ENCODE data around the gene EXOC4.

The EXOC4 gene

GRCh38 chr7:133395551-133395950, 142.7 kb downstream of the EXOC4 start:
- no peak overlapping the region for H3K9ac ChIP-seq (ENCODE audit: low read length in 5 of 5)
- H3K36me3 ChIP-seq (ENCODE audit: control insufficient read depth in 5 of 5, insufficient read depth in 5 of 5, low read length in 5 of 5) = no peaks in the 10 kb centered on the region
- H3K9me3 ChIP-seq (ENCODE audit: control insufficient read depth in 5 of 5, low read length in 5 of 5) = no peaks in the 10 kb centered on the region
- H3K4me3 ChIP-seq (ENCODE audit: low read depth in 1 of 5, low read length in 5 of 5) = no peak overlapping the region
- H3K27ac ChIP-seq (ENCODE audit: low read depth, low read length) = no peak overlapping the region
- no peaks in the 10 kb centered on the region for H3K4me1 ChIP-seq (ENCODE audit: control insufficient read depth in 5 of 5, insufficient read depth in 5 of 5, low read length in 5 of 5)
- H3K27me3 ChIP-seq (ENCODE audit: control insufficient read depth in 5 of 5, insufficient read depth in 4 of 5, low read length in 5 of 5) = no peaks in the 10 kb centered on the region

DNA sequence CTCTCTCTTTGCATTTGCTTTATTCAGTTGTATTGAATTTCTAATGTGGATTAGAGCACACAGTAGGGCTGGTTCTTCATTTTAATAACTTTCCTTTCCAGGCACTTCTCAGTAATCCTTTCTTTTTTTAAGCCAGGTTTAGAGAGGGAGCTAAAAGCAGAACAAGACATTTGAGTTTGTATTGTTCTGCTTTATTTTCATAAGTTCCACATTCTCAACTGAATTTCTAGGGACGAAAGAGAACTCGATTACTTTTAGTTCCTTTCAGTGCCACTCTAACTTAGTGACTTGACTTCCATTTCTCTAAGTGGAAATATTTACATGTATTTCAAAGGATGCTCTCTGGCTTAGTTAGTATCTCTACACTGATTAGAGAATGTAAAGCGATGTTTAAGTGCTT, 145.6 kb downstream of the EXOC4 start:
- Histone ChIP-seq H3K4me1 (ENCODE audit: control insufficient read depth in 5 of 5, insufficient read depth in 5 of 5, low read length in 5 of 5) (peaks cover 0 to 3% (median 0%) of the 10 kb centered on the region in 5 donors), H3K36me3 (ENCODE audit: control insufficient read depth in 5 of 5, insufficient read depth in 5 of 5, low read length in 5 of 5) (no peaks in the 10 kb centered on the region), H3K27me3 (ENCODE audit: control insufficient read depth in 5 of 5, insufficient read depth in 4 of 5, low read length in 5 of 5) (no peaks in the 10 kb centered on the region), H3K27ac (ENCODE audit: low read depth, low read length) (no peak overlapping the region), H3K9me3 (ENCODE audit: control insufficient read depth in 5 of 5, low read length in 5 of 5) (no peaks in the 10 kb centered on the region), H3K4me3 (ENCODE audit: low read depth in 1 of 5, low read length in 5 of 5) (no peak overlapping the region), H3K9ac (ENCODE audit: low read length in 5 of 5) (no peak overlapping the region)

DNA sequence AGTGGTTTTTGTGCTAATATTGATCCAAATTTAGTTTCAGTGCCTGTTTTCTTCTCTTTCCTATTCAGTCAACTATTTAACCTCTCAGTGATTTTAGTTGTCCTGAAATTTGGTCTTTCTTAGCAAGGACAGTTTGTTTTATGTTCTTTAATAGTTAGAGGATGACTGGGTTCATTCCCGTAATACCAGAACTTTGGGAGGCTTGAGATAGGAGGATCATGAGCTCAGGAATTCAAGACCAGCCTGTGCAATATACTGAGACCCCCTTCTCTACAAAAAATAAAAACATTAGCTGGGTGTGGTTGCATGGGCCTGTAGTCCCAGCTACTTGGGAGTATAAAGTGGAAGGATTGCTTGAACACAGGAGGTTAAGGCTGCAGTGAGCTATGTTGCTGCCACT, 148.3 kb downstream of the EXOC4 start:
- no peak overlapping the region for H3K27ac ChIP-seq (ENCODE audit: low read depth, low read length)
- H3K36me3 ChIP-seq (ENCODE audit: control insufficient read depth in 5 of 5, insufficient read depth in 5 of 5, low read length in 5 of 5) = no peaks in the 10 kb centered on the region

DNA sequence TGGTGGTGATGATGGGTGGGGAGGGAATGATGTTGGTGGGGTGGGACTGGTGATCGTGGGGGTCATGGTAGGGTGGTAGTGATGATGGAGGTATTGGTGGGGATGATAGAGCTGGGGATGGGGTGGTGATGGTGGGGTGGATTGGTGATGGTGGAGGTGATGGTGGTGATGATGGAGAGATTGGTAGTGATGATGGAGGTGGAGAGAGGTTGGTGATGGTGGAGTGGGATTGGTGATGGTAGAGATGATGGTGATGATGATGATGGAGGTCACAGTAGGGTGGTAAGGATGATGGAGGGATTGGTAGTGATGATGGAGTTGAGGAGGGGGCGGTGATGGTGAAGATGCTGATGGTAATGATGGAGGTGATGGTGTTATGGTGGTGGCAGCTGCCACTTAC, 155.3 kb downstream of the EXOC4 start:
- H3K9me3 ChIP-seq (ENCODE audit: control insufficient read depth in 5 of 5, low read length in 5 of 5) = no peaks in the 10 kb centered on the region
- H3K4me3 ChIP-seq (ENCODE audit: low read depth in 1 of 5, low read length in 5 of 5) = no peak overlapping the region
- H3K4me1 ChIP-seq (ENCODE audit: control insufficient read depth in 5 of 5, insufficient read depth in 5 of 5, low read length in 5 of 5) = peaks cover 0 to 10% (median 6%) of the 10 kb centered on the region in 5 donors
- H3K27ac ChIP-seq (ENCODE audit: low read depth, low read length) = no peak overlapping the region
- H3K27me3 ChIP-seq (ENCODE audit: control insufficient read depth in 5 of 5, insufficient read depth in 4 of 5, low read length in 5 of 5) = no peaks in the 10 kb centered on the region
- no peak overlapping the region for H3K9ac ChIP-seq (ENCODE audit: low read length in 5 of 5)
- H3K36me3 ChIP-seq (ENCODE audit: control insufficient read depth in 5 of 5, insufficient read depth in 5 of 5, low read length in 5 of 5) = peaks cover 0 to 3% (median 0%) of the 10 kb centered on the region in 5 donors

More for the DNA sequence above, 148.3 kb downstream of the EXOC4 start:
- Histone ChIP-seq H3K4me3 (ENCODE audit: low read depth in 1 of 5, low read length in 5 of 5) (no peak overlapping the region), H3K4me1 (ENCODE audit: control insufficient read depth in 5 of 5, insufficient read depth in 5 of 5, low read length in 5 of 5) (peaks cover 0 to 3% (median 0%) of the 10 kb centered on the region in 5 donors), H3K27me3 (ENCODE audit: control insufficient read depth in 5 of 5, insufficient read depth in 4 of 5, low read length in 5 of 5) (no peaks in the 10 kb centered on the region), H3K9me3 (ENCODE audit: control insufficient read depth in 5 of 5, low read length in 5 of 5) (no peaks in the 10 kb centered on the region), H3K9ac (ENCODE audit: low read length in 5 of 5) (no peak overlapping the region)

DNA sequence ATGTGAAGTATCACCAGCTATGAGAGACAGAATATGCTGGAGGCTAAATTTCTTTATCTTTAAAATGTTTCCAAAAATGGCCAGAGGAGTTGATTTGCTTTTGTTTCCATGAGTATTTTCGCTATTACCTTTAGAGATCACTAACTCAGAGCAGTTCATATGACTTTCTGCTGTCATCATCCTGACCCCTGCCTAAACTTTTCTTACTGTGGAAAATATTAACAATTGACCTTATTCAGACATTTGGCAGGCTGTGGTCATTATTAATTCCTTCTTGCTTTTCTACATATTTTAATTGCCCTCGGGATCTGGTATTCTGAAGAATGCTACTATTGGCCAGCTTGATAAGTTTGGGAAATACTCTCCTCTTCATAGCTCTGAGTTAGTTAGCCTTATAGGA, 156.5 kb downstream of the EXOC4 start:
- H3K9me3 ChIP-seq (ENCODE audit: control insufficient read depth in 5 of 5, low read length in 5 of 5) = no peaks in the 10 kb centered on the region
- no peak overlapping the region for H3K27ac ChIP-seq (ENCODE audit: low read depth, low read length)
- peaks cover 0 to 3% (median 0%) of the 10 kb centered on the region in 5 donors for H3K36me3 ChIP-seq (ENCODE audit: control insufficient read depth in 5 of 5, insufficient read depth in 5 of 5, low read length in 5 of 5)
- H3K27me3 ChIP-seq (ENCODE audit: control insufficient read depth in 5 of 5, insufficient read depth in 4 of 5, low read length in 5 of 5) = no peaks in the 10 kb centered on the region
- no peak overlapping the region for H3K9ac ChIP-seq (ENCODE audit: low read length in 5 of 5)
- H3K4me1 ChIP-seq (ENCODE audit: control insufficient read depth in 5 of 5, insufficient read depth in 5 of 5, low read length in 5 of 5) = peaks cover 0 to 10% (median 6%) of the 10 kb centered on the region in 5 donors
- H3K4me3 ChIP-seq (ENCODE audit: low read depth in 1 of 5, low read length in 5 of 5) = no peak overlapping the region

- H3K27me3 ChIP-seq (ENCODE audit: control insufficient read depth in 5 of 5, insufficient read depth in 4 of 5, low read length in 5 of 5) = no peaks in the 10 kb centered on the region
- H3K4me3 ChIP-seq (ENCODE audit: low read depth in 1 of 5, low read length in 5 of 5) = no peak overlapping the region
- H3K27ac ChIP-seq (ENCODE audit: low read depth, low read length) = no peak overlapping the region
- H3K4me1 ChIP-seq (ENCODE audit: control insufficient read depth in 5 of 5, insufficient read depth in 5 of 5, low read length in 5 of 5) = peaks cover 0 to 10% (median 6%) of the 10 kb centered on the region in 5 donors
- no peak overlapping the region for H3K9ac ChIP-seq (ENCODE audit: low read length in 5 of 5)
- H3K9me3 ChIP-seq (ENCODE audit: control insufficient read depth in 5 of 5, low read length in 5 of 5) = no peaks in the 10 kb centered on the region
- peaks cover 0 to 3% (median 0%) of the 10 kb centered on the region in 5 donors for H3K36me3 ChIP-seq (ENCODE audit: control insufficient read depth in 5 of 5, insufficient read depth in 5 of 5, low read length in 5 of 5)
Measured at GRCh38 chr7:133409966-133410365, 157.1 kb downstream of the EXOC4 start.

GRCh38 chr7:133411395-133411794, 158.5 kb downstream of the EXOC4 start:
- H3K9ac ChIP-seq (ENCODE audit: low read length in 5 of 5) = no peak overlapping the region
- no peak overlapping the region for H3K4me3 ChIP-seq (ENCODE audit: low read depth in 1 of 5, low read length in 5 of 5)
- H3K36me3 ChIP-seq (ENCODE audit: control insufficient read depth in 5 of 5, insufficient read depth in 5 of 5, low read length in 5 of 5) = peaks cover 0 to 3% (median 0%) of the 10 kb centered on the region in 5 donors
- H3K27ac ChIP-seq (ENCODE audit: low read depth, low read length) = no peak overlapping the region
- H3K9me3 ChIP-seq (ENCODE audit: control insufficient read depth in 5 of 5, low read length in 5 of 5) = no peaks in the 10 kb centered on the region
- H3K27me3 ChIP-seq (ENCODE audit: control insufficient read depth in 5 of 5, insufficient read depth in 4 of 5, low read length in 5 of 5) = no peaks in the 10 kb centered on the region
- H3K4me1 ChIP-seq (ENCODE audit: control insufficient read depth in 5 of 5, insufficient read depth in 5 of 5, low read length in 5 of 5) = peaks cover 0 to 10% (median 6%) of the 10 kb centered on the region in 5 donors

- Histone ChIP-seq H3K9me3 (ENCODE audit: control insufficient read depth in 5 of 5, low read length in 5 of 5) (no peaks in the 10 kb centered on the region), H3K27me3 (ENCODE audit: control insufficient read depth in 5 of 5, insufficient read depth in 4 of 5, low read length in 5 of 5) (no peaks in the 10 kb centered on the region), H3K4me3 (ENCODE audit: low read depth in 1 of 5, low read length in 5 of 5) (no peak overlapping the region), H3K9ac (ENCODE audit: low read length in 5 of 5) (no peak overlapping the region), H3K36me3 (ENCODE audit: control insufficient read depth in 5 of 5, insufficient read depth in 5 of 5, low read length in 5 of 5) (no peaks in the 10 kb centered on the region), H3K27ac (ENCODE audit: low read depth, low read length) (no peak overlapping the region), H3K4me1 (ENCODE audit: control insufficient read depth in 5 of 5, insufficient read depth in 5 of 5, low read length in 5 of 5) (peaks cover 0 to 10% (median 6%) of the 10 kb centered on the region in 5 donors)
Measured at GRCh38 chr7:133412942-133413341, 160.1 kb downstream of the EXOC4 start.

- no peaks in the 10 kb centered on the region for H3K27me3 ChIP-seq (ENCODE audit: control insufficient read depth in 5 of 5, insufficient read depth in 4 of 5, low read length in 5 of 5)
- no peak overlapping the region for H3K27ac ChIP-seq (ENCODE audit: low read depth, low read length)
- no peaks in the 10 kb centered on the region for H3K4me1 ChIP-seq (ENCODE audit: control insufficient read depth in 5 of 5, insufficient read depth in 5 of 5, low read length in 5 of 5)
- H3K36me3 ChIP-seq (ENCODE audit: control insufficient read depth in 5 of 5, insufficient read depth in 5 of 5, low read length in 5 of 5) = no peaks in the 10 kb centered on the region
- H3K9me3 ChIP-seq (ENCODE audit: control insufficient read depth in 5 of 5, low read length in 5 of 5) = no peaks in the 10 kb centered on the region
- no peak overlapping the region for H3K4me3 ChIP-seq (ENCODE audit: low read depth in 1 of 5, low read length in 5 of 5)
- no peak overlapping the region for H3K9ac ChIP-seq (ENCODE audit: low read length in 5 of 5)
Measured at GRCh38 chr7:133419041-133419440, 166.2 kb downstream of the EXOC4 start.

DNA sequence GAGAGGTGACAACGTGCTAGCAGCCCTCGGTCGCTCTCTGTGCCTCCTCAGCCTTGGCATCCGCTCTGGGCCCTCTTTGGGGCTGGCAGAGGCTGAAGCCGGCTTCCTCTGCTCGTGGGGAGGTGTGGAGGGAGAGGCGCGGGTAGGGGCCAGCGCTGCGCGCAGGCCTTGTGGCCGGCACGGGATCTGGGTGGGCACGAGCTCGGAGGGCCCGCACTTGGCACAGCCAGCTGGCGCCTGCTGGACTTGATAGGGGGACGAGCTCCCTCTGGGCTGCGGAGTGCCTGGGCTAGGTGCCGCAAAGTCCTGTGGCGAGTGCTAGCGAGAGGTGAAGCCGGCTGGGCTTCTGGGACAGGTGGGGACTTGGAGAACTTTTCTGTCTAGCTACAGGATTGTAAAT, 170.7 kb downstream of the EXOC4 start:
- Histone ChIP-seq H3K27me3 (ENCODE audit: control insufficient read depth in 5 of 5, insufficient read depth in 4 of 5, low read length in 5 of 5) (no peaks in the 10 kb centered on the region), H3K27ac (ENCODE audit: low read depth, low read length) (no peak overlapping the region), H3K4me1 (ENCODE audit: control insufficient read depth in 5 of 5, insufficient read depth in 5 of 5, low read length in 5 of 5) (no peaks in the 10 kb centered on the region), H3K4me3 (ENCODE audit: low read depth in 1 of 5, low read length in 5 of 5) (no peak overlapping the region), H3K36me3 (ENCODE audit: control insufficient read depth in 5 of 5, insufficient read depth in 5 of 5, low read length in 5 of 5) (peaks cover 0 to 3% (median 0%) of the 10 kb centered on the region in 5 donors), H3K9ac (ENCODE audit: low read length in 5 of 5) (no peak overlapping the region), H3K9me3 (ENCODE audit: control insufficient read depth in 5 of 5, low read length in 5 of 5) (no peaks in the 10 kb centered on the region)

DNA sequence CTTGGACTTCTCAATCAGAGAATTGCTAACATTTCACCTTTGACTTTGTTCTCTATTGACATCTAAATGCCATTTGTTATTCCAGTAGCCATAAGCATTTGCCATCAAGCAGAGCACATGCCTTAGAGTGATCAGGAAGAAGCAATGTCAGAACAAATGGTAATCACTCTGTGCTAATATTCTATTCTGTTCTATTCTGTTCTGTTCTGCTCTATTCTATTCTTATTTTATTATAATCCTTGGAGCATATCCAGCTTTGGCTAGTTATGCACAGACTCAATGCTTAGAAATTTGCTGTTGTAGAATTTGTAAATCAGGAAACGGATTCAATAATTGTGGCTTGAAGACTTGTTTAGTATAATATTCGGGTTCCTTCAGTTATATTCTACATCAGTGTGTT, 175.4 kb downstream of the EXOC4 start:
- H3K27ac ChIP-seq (ENCODE audit: low read depth, low read length) = no peak overlapping the region
- no peaks in the 10 kb centered on the region for H3K9me3 ChIP-seq (ENCODE audit: control insufficient read depth in 5 of 5, low read length in 5 of 5)
- peaks cover 0 to 4% (median 0%) of the 10 kb centered on the region in 5 donors for H3K4me1 ChIP-seq (ENCODE audit: control insufficient read depth in 5 of 5, insufficient read depth in 5 of 5, low read length in 5 of 5)
- H3K36me3 ChIP-seq (ENCODE audit: control insufficient read depth in 5 of 5, insufficient read depth in 5 of 5, low read length in 5 of 5) = peaks cover 0 to 3% (median 0%) of the 10 kb centered on the region in 5 donors
- no peak overlapping the region for H3K4me3 ChIP-seq (ENCODE audit: low read depth in 1 of 5, low read length in 5 of 5)
- H3K27me3 ChIP-seq (ENCODE audit: control insufficient read depth in 5 of 5, insufficient read depth in 4 of 5, low read length in 5 of 5) = no peaks in the 10 kb centered on the region
- H3K9ac ChIP-seq (ENCODE audit: low read length in 5 of 5) = no peak overlapping the region

Data from subcutaneous abdominal adipose tissue (tissue), 5 donors.